Dendritic cell treated with granulocyte-macrophage colony-stimulating factor and Interleukin-4, amounts not matched to agents 40 ng/mL and 50 ng/mL, for 4 days (primary cell): ENCODE results near the gene SETBP1.

Experiments
- H3K27ac Mint-ChIP-seq: one replicate; pipeline ENCODE4 v1.8.0; 2022; ENCODE audit warnings: mild to moderate bottlenecking, mixed read lengths
- H3K27me3 Mint-ChIP-seq: one replicate; pipeline ENCODE4 v1.8.0; 2022; ENCODE audit warnings: mild to moderate bottlenecking, mixed read lengths
- H3K36me3 Mint-ChIP-seq: one replicate; pipeline ENCODE4 v1.8.0; 2022; ENCODE audit warnings: low read depth, mixed read lengths
- H3K4me1 Mint-ChIP-seq: one replicate; pipeline ENCODE4 v1.8.0; 2022; ENCODE audit warnings: low read depth, mixed read lengths
- H3K4me3 Mint-ChIP-seq: one replicate; pipeline ENCODE4 v1.8.0; 2022; ENCODE audit warnings: mild to moderate bottlenecking, moderate library complexity, mixed read lengths
- H3K9me3 Mint-ChIP-seq: one replicate; pipeline ENCODE4 v1.8.0; 2022; ENCODE audit warnings: mixed read lengths
- intact Hi-C: fragments of 100-400 bp; cut with micrococcal nuclease; formaldehyde crosslinking; loops from one replicate; pipeline ENCODE4 v1.15.0; 2022

SETBP1 gene

GRCh38 chr18:44883671-44884070, 203.0 kb downstream of the SETBP1 start:
- H3K9me3 Mint-ChIP-seq = no peaks in the 10 kb centered on the region
- intact Hi-C loops = no loop called here
- peaks cover 30% of the 10 kb centered on the region for H3K27me3 Mint-ChIP-seq
- no peak overlapping the region for H3K4me3 Mint-ChIP-seq
- H3K27ac Mint-ChIP-seq = no peak overlapping the region
- peaks cover 14% of the 10 kb centered on the region for H3K4me1 Mint-ChIP-seq
- no peaks in the 10 kb centered on the region for H3K36me3 Mint-ChIP-seq

GRCh38 chr18:44884431-44884830, 203.7 kb downstream of the SETBP1 start:
- Mint-ChIP-seq H3K9me3 (no peaks in the 10 kb centered on the region), H3K4me1 (peaks cover 20% of the 10 kb centered on the region), H3K4me3 (no peak overlapping the region), H3K36me3 (no peaks in the 10 kb centered on the region), H3K27me3 (peaks cover 28% of the 10 kb centered on the region), H3K27ac (no peak overlapping the region)
- intact Hi-C loops = no loop called here

- H3K27ac Mint-ChIP-seq = no peak overlapping the region
- peaks cover 1% of the 10 kb centered on the region for H3K9me3 Mint-ChIP-seq
- H3K4me3 Mint-ChIP-seq = no peak overlapping the region
- H3K36me3 Mint-ChIP-seq = no peaks in the 10 kb centered on the region
- intact Hi-C loops = no loop called here
- peaks cover 21% of the 10 kb centered on the region for H3K4me1 Mint-ChIP-seq
- H3K27me3 Mint-ChIP-seq = peaks cover 18% of the 10 kb centered on the region
Observed at GRCh38 chr18:44885507-44885906, 204.8 kb downstream of the SETBP1 start.

GRCh38 chr18:44887227-44887631, 206.5 kb downstream of the SETBP1 start:
- Mint-ChIP-seq H3K9me3 (peaks cover 17% of the 10 kb centered on the region), H3K36me3 (no peaks in the 10 kb centered on the region), H3K27me3 (peaks cover 13% of the 10 kb centered on the region), H3K4me1 (peaks cover 21% of the 10 kb centered on the region), H3K27ac (no peak overlapping the region), H3K4me3 (no peak overlapping the region)
- intact Hi-C loops = no loop called here

GRCh38 chr18:44889111-44889510, 208.4 kb downstream of the SETBP1 start:
- intact Hi-C loops = no loop called here
- Mint-ChIP-seq H3K27ac (no peak overlapping the region), H3K4me1 (peaks cover 14% of the 10 kb centered on the region), H3K27me3 (peaks cover 9% of the 10 kb centered on the region), H3K4me3 (no peak overlapping the region), H3K9me3 (peaks cover 17% of the 10 kb centered on the region), H3K36me3 (no peaks in the 10 kb centered on the region)

- Mint-ChIP-seq H3K4me3 (no peak overlapping the region), H3K36me3 (no peaks in the 10 kb centered on the region), H3K9me3 (peaks cover 26% of the 10 kb centered on the region), H3K27ac (no peak overlapping the region), H3K4me1 (peaks cover 15% of the 10 kb centered on the region), H3K27me3 (peaks cover 14% of the 10 kb centered on the region)
- intact Hi-C loops = loop anchor here (10.0 kb wide), 2 partner anchors 798 to 1278 kb away; no protein-coding TSS in a partner anchor
Observed at GRCh38 chr18:44893045-44893706, 212.5 kb downstream of the SETBP1 start.

- no peak overlapping the region for H3K27ac Mint-ChIP-seq
- no peaks in the 10 kb centered on the region for H3K36me3 Mint-ChIP-seq
- peaks cover 13% of the 10 kb centered on the region for H3K4me1 Mint-ChIP-seq
- no peak overlapping the region for H3K4me3 Mint-ChIP-seq
- H3K27me3 Mint-ChIP-seq = peaks cover 14% of the 10 kb centered on the region
- intact Hi-C loops = loop anchor here (2.0 to 10.0 kb wide), 3 partner anchors 215 to 1279 kb away; no protein-coding TSS in a partner anchor
- peaks cover 26% of the 10 kb centered on the region for H3K9me3 Mint-ChIP-seq
Observed at GRCh38 chr18:44893966-44894365, 213.3 kb downstream of the SETBP1 start.

GRCh38 chr18:44895176-44895798, 214.6 kb downstream of the SETBP1 start:
- no peaks in the 10 kb centered on the region for H3K36me3 Mint-ChIP-seq
- peaks cover 26% of the 10 kb centered on the region for H3K9me3 Mint-ChIP-seq
- no peak overlapping the region for H3K27ac Mint-ChIP-seq
- intact Hi-C loops = loop anchor here (2.0 to 10.0 kb wide), 4 partner anchors 216 to 1280 kb away; no protein-coding TSS in a partner anchor
- peaks cover 8% of the 10 kb centered on the region for H3K4me1 Mint-ChIP-seq
- H3K27me3 Mint-ChIP-seq = peaks cover 14% of the 10 kb centered on the region
- no peak overlapping the region for H3K4me3 Mint-ChIP-seq

GRCh38 chr18:44896846-44897245, 216.2 kb downstream of the SETBP1 start:
- Mint-ChIP-seq H3K4me3 (no peak overlapping the region), H3K27ac (no peak overlapping the region), H3K9me3 (peaks cover 11% of the 10 kb centered on the region), H3K4me1 (peaks cover 8% of the 10 kb centered on the region), H3K27me3 (peaks cover 17% of the 10 kb centered on the region), H3K36me3 (no peaks in the 10 kb centered on the region)
- intact Hi-C loops = loop anchor here (5.0 to 10.0 kb wide), 3 partner anchors 485 to 1282 kb away; no protein-coding TSS in a partner anchor

- Mint-ChIP-seq H3K4me1 (peaks cover 8% of the 10 kb centered on the region), H3K27me3 (peaks cover 15% of the 10 kb centered on the region), H3K9me3 (peaks cover 9% of the 10 kb centered on the region), H3K27ac (no peak overlapping the region), H3K36me3 (no peaks in the 10 kb centered on the region), H3K4me3 (no peak overlapping the region)
- intact Hi-C loops = loop anchor here (5.0 to 10.0 kb wide), 3 partner anchors 485 to 1283 kb away; no protein-coding TSS in a partner anchor
Observed at GRCh38 chr18:44897411-44897810, 216.7 kb downstream of the SETBP1 start.

- Mint-ChIP-seq H3K4me1 (peaks cover 8% of the 10 kb centered on the region), H3K27ac (no peak overlapping the region), H3K4me3 (no peak overlapping the region), H3K36me3 (no peaks in the 10 kb centered on the region), H3K27me3 (peaks cover 15% of the 10 kb centered on the region), H3K9me3 (peaks cover 9% of the 10 kb centered on the region)
- intact Hi-C loops = loop anchor here (5.0 to 10.0 kb wide), 3 partner anchors 484 to 1283 kb away; no protein-coding TSS in a partner anchor
Observed at GRCh38 chr18:44897816-44898215, 217.1 kb downstream of the SETBP1 start.

GRCh38 chr18:44898498-44898897, 217.8 kb downstream of the SETBP1 start:
- H3K4me1 Mint-ChIP-seq = peaks cover 8% of the 10 kb centered on the region
- H3K27ac Mint-ChIP-seq = no peak overlapping the region
- H3K36me3 Mint-ChIP-seq = no peaks in the 10 kb centered on the region
- H3K4me3 Mint-ChIP-seq = no peak overlapping the region
- intact Hi-C loops = loop anchor here (5.0 to 10.0 kb wide), 3 partner anchors 484 to 1284 kb away; no protein-coding TSS in a partner anchor
- peaks cover 9% of the 10 kb centered on the region for H3K9me3 Mint-ChIP-seq
- H3K27me3 Mint-ChIP-seq = peaks cover 18% of the 10 kb centered on the region

- intact Hi-C loops = loop anchor here (5.0 to 10.0 kb wide), 3 partner anchors 482 to 1285 kb away; no protein-coding TSS in a partner anchor
- peaks cover 18% of the 10 kb centered on the region for H3K27me3 Mint-ChIP-seq
- no peak overlapping the region for H3K4me3 Mint-ChIP-seq
- no peaks in the 10 kb centered on the region for H3K36me3 Mint-ChIP-seq
- H3K9me3 Mint-ChIP-seq = peaks cover 5% of the 10 kb centered on the region
- H3K4me1 Mint-ChIP-seq = peaks cover 6% of the 10 kb centered on the region
- no peak overlapping the region for H3K27ac Mint-ChIP-seq
Observed at GRCh38 chr18:44899832-44900231, 219.1 kb downstream of the SETBP1 start.

GRCh38 chr18:44900627-44901026, 219.9 kb downstream of the SETBP1 start:
- intact Hi-C loops = no loop called here
- H3K9me3 Mint-ChIP-seq = no peaks in the 10 kb centered on the region
- peaks cover 18% of the 10 kb centered on the region for H3K27me3 Mint-ChIP-seq
- H3K4me3 Mint-ChIP-seq = no peak overlapping the region
- H3K36me3 Mint-ChIP-seq = no peaks in the 10 kb centered on the region
- no peaks in the 10 kb centered on the region for H3K4me1 Mint-ChIP-seq
- H3K27ac Mint-ChIP-seq = no peak overlapping the region
